GM13977 (cell line): Measurements from ENCODE around the gene FOXRED2.

Source experiments
- DNase-seq: peaks from one replicate; pipeline ENCODE4 v3.0.0; 2012; ENCODE audit warnings: low spot score
- CTCF ChIP-seq: IDR thresholded peaks from 2 replicates; pipeline ENCODE4 v1.5.1; 2012; ENCODE audit warnings: mild to moderate bottlenecking, control low read depth; ENCODE audit not compliant: insufficient read depth; ENCODE audit errors: extremely low read depth, missing control alignments
- in situ Hi-C: fragments of 300-500 bp; cut with MboI; formaldehyde crosslinking; loops from one replicate; pipeline ENCODE4 v1.12.0; 2022; ENCODE audit warnings: low sequenced_read_pairs, low pct_unique_long_range_greater_than_20kb, mixed read lengths, inconsistent platforms; ENCODE audit not compliant: unreplicated experiment

The FOXRED2 gene

DNA sequence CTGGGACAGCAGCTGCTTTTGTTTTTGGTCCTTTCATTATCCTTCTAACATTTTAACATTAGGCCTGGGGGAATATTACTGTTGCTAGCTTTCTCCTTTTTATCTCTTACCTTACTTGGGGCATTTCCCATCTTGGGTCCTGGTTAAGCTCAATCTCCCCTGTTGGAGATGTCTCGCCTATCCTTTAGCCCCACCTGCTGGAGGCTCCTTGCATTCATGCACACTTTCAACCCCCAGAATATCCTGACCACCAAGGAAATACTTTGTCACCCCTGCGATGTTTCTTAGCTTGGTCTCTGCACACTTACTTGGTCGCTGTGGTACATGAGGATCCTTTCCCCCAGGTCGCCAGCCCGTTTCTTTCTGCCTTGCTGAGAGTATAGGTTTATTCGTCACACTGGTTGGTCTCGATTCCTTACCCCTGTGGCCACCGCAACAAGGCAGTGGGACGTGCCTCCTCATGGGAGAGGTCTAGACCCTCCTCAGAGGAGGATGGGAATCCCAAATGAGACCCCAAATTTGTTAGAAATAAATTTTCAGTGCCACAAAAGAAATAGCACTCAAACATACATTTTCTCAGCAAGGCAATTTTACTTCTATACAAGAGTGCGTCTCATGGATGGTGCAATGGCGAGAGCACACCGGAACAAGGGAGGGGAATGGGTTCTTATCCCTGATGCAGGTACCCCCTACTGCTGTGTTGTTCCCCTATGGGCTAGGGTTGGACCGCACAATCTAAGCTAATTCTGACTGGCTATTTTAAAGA, 20.0 kb downstream of the FOXRED2 start:
- no peak for DNase-seq
- in situ Hi-C loops, result no loop called here
- peak; percentile 39 for TF ChIP-seq CTCF

DNA sequence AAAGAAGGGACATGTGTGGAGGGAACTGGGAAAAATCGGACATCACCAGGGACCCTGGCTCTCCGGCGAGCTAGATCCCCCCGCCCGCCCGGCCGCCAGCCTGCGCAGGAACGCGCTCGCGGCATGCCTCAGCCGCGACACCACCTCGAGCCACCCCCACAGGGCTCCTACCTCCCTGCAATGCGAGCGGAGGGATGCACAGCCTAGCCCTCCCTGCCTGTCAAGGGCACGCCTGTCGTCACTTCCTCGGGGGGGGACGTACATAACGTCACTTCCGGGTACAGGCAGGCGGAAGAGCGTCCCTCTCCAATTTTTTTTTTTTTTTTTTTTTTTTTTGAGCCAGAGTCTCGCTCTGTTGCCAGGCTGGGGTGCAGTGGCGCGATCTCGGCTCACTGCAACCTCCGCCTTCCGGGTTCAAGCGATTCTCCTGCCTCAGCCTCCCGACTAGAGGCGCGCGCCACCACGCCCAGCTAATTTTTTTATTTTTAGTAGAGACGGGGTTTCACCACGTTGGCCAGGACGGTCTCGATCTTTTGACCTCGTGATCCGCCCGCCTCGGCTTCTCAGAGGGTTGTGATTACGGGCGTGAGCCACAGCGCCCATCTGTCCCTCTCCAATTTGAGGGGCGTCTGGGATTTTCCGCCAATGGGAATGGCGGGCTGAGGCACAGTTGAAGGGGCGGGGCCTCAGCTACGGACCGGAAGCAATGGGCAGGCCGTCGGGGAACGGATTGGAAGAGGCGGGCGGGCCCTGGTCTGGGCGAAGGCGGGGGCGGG, 25.3 kb downstream of the FOXRED2 start, which contains the start of gene TXN2:
TXN2 (minus strand) TSS at position 248 of the 776 bp plus-strand sequence. CDS start 803 bp downstream, outside the sequence.
- in situ Hi-C loops, result no loop called here
- peak; percentile 96 for DNase-seq
- no peak for TF ChIP-seq CTCF

GRCh38 chr22:36480941-36481392, 25.9 kb downstream of the FOXRED2 start:
- no peak for TF ChIP-seq CTCF
- in situ Hi-C loops, result no loop called here
- DNase-seq, result no peak

DNA sequence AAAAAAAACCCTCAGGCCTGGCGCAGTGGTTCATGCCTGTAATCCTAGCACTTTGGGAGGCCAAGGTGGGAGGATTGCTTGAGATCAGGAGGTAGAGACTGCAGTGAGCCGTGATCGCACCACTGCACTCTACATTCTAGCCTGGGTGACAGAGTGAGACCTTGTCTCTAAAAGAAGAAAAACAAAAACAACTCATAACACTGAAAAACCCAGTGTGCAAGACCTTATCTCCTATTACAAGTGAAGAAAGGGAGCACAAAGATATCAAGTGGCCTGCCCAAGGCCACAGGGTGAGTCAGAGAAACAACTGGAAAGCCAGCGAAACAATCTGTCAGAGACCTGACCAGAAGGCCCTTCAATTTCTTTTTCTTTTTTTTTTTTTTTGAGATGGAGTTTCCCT, 27.9 kb downstream of the FOXRED2 start:
- in situ Hi-C loops, result no loop called here
- no peak for TF ChIP-seq CTCF
- DNase-seq, result no peak

DNA sequence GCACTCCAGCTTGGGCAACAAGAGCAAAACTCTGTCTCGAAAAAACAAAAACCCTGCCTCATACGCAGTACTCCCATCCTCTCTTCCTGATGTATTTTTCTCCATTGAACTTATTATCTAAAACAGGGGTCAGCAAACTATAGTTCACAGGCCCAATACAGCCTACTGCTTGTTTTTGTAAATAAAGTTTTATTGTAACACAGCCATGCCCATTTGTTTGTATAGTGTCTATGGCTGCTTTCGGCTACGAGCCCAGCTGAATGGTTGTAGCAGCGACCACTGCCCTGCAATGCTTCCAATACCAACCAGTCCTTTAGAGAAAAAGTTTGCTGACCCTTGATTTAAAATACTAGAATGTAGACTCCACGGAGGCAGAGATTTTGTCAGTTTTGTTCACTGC, 31.5 kb downstream of the FOXRED2 start:
- in situ Hi-C loops, result no loop called here
- no peak for TF ChIP-seq CTCF
- DNase-seq, result no peak

DNA sequence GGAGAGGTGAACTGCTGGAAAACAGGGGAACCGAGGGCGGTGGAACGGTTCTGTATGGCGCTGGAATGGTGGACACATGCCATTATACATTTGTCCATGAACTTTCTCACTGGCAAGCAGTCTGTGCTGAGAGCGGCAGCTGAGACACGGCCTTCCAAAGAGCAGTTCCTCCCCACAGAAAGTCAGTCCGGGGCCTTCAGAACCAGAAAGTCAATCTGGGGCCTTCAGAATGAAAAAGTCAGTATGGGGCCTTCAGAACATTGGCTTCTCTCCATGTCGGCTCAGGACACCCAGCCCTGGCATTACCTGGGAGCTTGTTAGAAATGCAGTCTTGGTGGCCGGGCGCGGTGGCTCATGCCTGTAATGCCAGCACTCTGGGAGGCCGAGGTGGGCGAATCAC, 34.2 kb downstream of the FOXRED2 start:
- in situ Hi-C loops, result no loop called here
- no peak for DNase-seq
- no peak for TF ChIP-seq CTCF
